HUES48 (cell line): ENCODE measurements around the gene CD24.
A peak's percentile ranks its signal among the peaks of the same experiment; 100 is the strongest.
"Not testable (repeated sequence)": the region's sequence is repeated elsewhere in the genome, so short reads cannot be mapped to it uniquely, and the experiment has no call there.

Source experiments
- H3K27ac ChIP-seq: one replicate; pipeline ENCODE4 v1.7.0; 2013; ENCODE audit warnings: low read depth, low read length, inconsistent platforms
- H3K27me3 ChIP-seq: 2 replicates; pipeline ENCODE4 v1.6.1; 2013; ENCODE audit warnings: mild to moderate bottlenecking, low read length; ENCODE audit not compliant: control insufficient read depth, insufficient read depth
- H3K36me3 ChIP-seq: 2 replicates; pipeline ENCODE4 v1.6.1; 2013; ENCODE audit warnings: low read length; ENCODE audit not compliant: control insufficient read depth, insufficient read depth
- H3K4me1 ChIP-seq: 2 replicates; pipeline ENCODE4 v1.6.1; 2013; ENCODE audit warnings: mild to moderate bottlenecking, low read length; ENCODE audit not compliant: control insufficient read depth, insufficient read depth
- H3K4me3 ChIP-seq: 2 replicates; pipeline ENCODE4 v1.5.1; 2013; ENCODE audit warnings: mild to moderate bottlenecking, low read depth, low read length
- H3K9ac ChIP-seq: 2 replicates; pipeline ENCODE4 v1.6.1; 2013; ENCODE audit warnings: mild to moderate bottlenecking, low read depth, low read length, moderate library complexity
- H3K9me3 ChIP-seq: 2 replicates; pipeline ENCODE4 v1.6.1; 2013; ENCODE audit warnings: low read length; ENCODE audit not compliant: control insufficient read depth, insufficient read depth

The CD24 gene

GRCh38 chr6:106980926-106981325, 6.4 kb upstream of the CD24 start:
- Histone ChIP-seq H3K36me3 (no peaks in the 10 kb centered on the region), H3K27me3 (no peaks in the 10 kb centered on the region), H3K27ac (no peak overlapping the region), H3K9me3 (no peaks in the 10 kb centered on the region), H3K9ac (no peak overlapping the region), H3K4me1 (peaks cover 25% of the 10 kb centered on the region), H3K4me3 (no peak overlapping the region)

- Histone ChIP-seq H3K27ac (peak overlapping the region; percentile 87), H3K9ac (no peak overlapping the region), H3K4me3 (no peak overlapping the region), H3K4me1 (peaks cover 27% of the 10 kb centered on the region), H3K9me3 (no peaks in the 10 kb centered on the region), H3K36me3 (no peaks in the 10 kb centered on the region), H3K27me3 (no peaks in the 10 kb centered on the region)
Observed at GRCh38 chr6:106979435-106979884, 4.9 kb upstream of the CD24 start.

- no peaks in the 10 kb centered on the region for H3K9me3 ChIP-seq
- no peaks in the 10 kb centered on the region for H3K27me3 ChIP-seq
- H3K36me3 ChIP-seq = peaks cover 22% of the 10 kb centered on the region
- H3K4me3 ChIP-seq = no peak overlapping the region
- peaks cover 27% of the 10 kb centered on the region for H3K4me1 ChIP-seq
- H3K9ac ChIP-seq = no peak overlapping the region
- no peak overlapping the region for H3K27ac ChIP-seq
Observed at GRCh38 chr6:106977246-106977645, 2.7 kb upstream of the CD24 start.

- Histone ChIP-seq H3K9me3 (no peaks in the 10 kb centered on the region), H3K4me1 (peaks cover 27% of the 10 kb centered on the region), H3K4me3 (peak overlapping the region; percentile 67), H3K27me3 (no peaks in the 10 kb centered on the region), H3K9ac (peak overlapping the region; percentile 94), H3K27ac (peak overlapping the region; percentile 99), H3K36me3 (peaks cover 30% of the 10 kb centered on the region)
Observed at GRCh38 chr6:106976270-106976669, 1.7 kb upstream of the CD24 start.

GRCh38 chr6:106975738-106976064, 1.2 kb upstream of the CD24 start:
- H3K4me1 ChIP-seq = peaks cover 21% of the 10 kb centered on the region
- no peaks in the 10 kb centered on the region for H3K9me3 ChIP-seq
- H3K27ac ChIP-seq = peak overlapping the region; percentile 99
- peak overlapping the region; percentile 67 for H3K4me3 ChIP-seq
- H3K9ac ChIP-seq = peak overlapping the region; percentile 94
- H3K27me3 ChIP-seq = no peaks in the 10 kb centered on the region
- peaks cover 36% of the 10 kb centered on the region for H3K36me3 ChIP-seq

- Histone ChIP-seq H3K9ac (peak overlapping the region; percentile 94), H3K4me1 (peaks cover 16% of the 10 kb centered on the region; the same call in 1 of the 2 replicates), H3K27me3 (no peaks in the 10 kb centered on the region), H3K27ac (peak overlapping the region; percentile 99), H3K36me3 (peaks cover 38% of the 10 kb centered on the region), H3K4me3 (peak overlapping the region; percentile 67), H3K9me3 (no peaks in the 10 kb centered on the region)
Observed at GRCh38 chr6:106974999-106975737, 639 bp upstream of the CD24 start.

GRCh38 chr6:106973836-106974335, 643 bp downstream of the CD24 start:
- no peaks in the 10 kb centered on the region for H3K27me3 ChIP-seq
- H3K27ac ChIP-seq = peak overlapping the region; percentile 96
- H3K36me3 ChIP-seq = peaks cover 41% of the 10 kb centered on the region
- H3K4me1 ChIP-seq = peaks cover 12% of the 10 kb centered on the region; the same call in 1 of the 2 replicates
- H3K4me3 ChIP-seq = peak overlapping the region; percentile 91
- H3K9ac ChIP-seq = peak overlapping the region; percentile 99
- no peaks in the 10 kb centered on the region for H3K9me3 ChIP-seq

- H3K9ac ChIP-seq = peak overlapping the region; percentile 99
- peaks cover 41% of the 10 kb centered on the region for H3K36me3 ChIP-seq
- H3K4me1 ChIP-seq = peaks cover 12% of the 10 kb centered on the region; the same call in 1 of the 2 replicates
- H3K9me3 ChIP-seq = no peaks in the 10 kb centered on the region
- peak overlapping the region; percentile 96 for H3K27ac ChIP-seq
- H3K27me3 ChIP-seq = no peaks in the 10 kb centered on the region
- peak overlapping the region; percentile 91 for H3K4me3 ChIP-seq
Observed at GRCh38 chr6:106973018-106973835, 1.3 kb downstream of the CD24 start.

GRCh38 chr6:106972500-106972899, 2.0 kb downstream of the CD24 start:
- Histone ChIP-seq H3K27ac (peak overlapping the region; percentile 96), H3K9me3 (no peaks in the 10 kb centered on the region), H3K36me3 (peaks cover 41% of the 10 kb centered on the region), H3K9ac (peak overlapping the region; percentile 99), H3K4me3 (peak overlapping the region; percentile 91), H3K27me3 (no peaks in the 10 kb centered on the region), H3K4me1 (peaks cover 12% of the 10 kb centered on the region; the same call in 1 of the 2 replicates)

- not testable (repeated sequence) for H3K9ac ChIP-seq, H3K4me1 ChIP-seq, H3K4me3 ChIP-seq, H3K27me3 ChIP-seq, H3K27ac ChIP-seq, H3K9me3 ChIP-seq
- H3K36me3 ChIP-seq = peaks cover 41% of the 10 kb centered on the region
Observed at GRCh38 chr6:106970769-106971168, 3.8 kb downstream of the CD24 start.
